IMR-90 (cell line): Measurements from ENCODE around the gene MYOF. TPM values are rescaled to one million over a fixed set of nuclear protein-coding genes. Genes with fewer than 3 reads are reported as not detected.

Experiments
- ATAC-seq: fragments of 200-7000 bp; cut with Tn5 transposase; 2 replicates; pipeline ENCODE4 v1.9.1; 2020; ENCODE audit warnings: low read depth, mild to moderate bottlenecking, moderate library complexity
- BruUV-seq: library from RNA; stranded (reverse); fragments of 400-500 nt; replicated peaks from 2 replicates; lab custom pipeline; 2021; lab: Mats Ljungman, UMichigan
- CTCF ChIA-PET: fragments of 300-600 bp; formaldehyde crosslinking; extraction: SDS; loops from one replicate; lab custom pipeline; 2021; ENCODE audit warnings: antibody characterized with exemption; lab: Yijun Ruan, JAX
- POLR2A ChIA-PET: fragments of 300-600 bp; sonication (Branson Sonifier 250); formaldehyde crosslinking; loops from one replicate; lab custom pipeline; 2022; ENCODE audit warnings: antibody characterized with exemption; ENCODE audit not compliant: unreplicated experiment; lab: Charles Lee
- DNase-seq: peaks from one replicate; pipeline ENCODE4 v3.0.0; 2013
- H2AFZ ChIP-seq: replicated peaks from 2 replicates; pipeline ENCODE3; 2013; ENCODE audit warnings: low read length, mild to moderate bottlenecking; ENCODE audit not compliant: poor library complexity
- H2AK5ac ChIP-seq: 2 replicates; pipeline ENCODE4 v1.6.1; 2013; ENCODE audit warnings: low read depth, low read length, inconsistent platforms
- H2AK9ac ChIP-seq: replicated peaks from 2 replicates; pipeline ENCODE3; 2013; ENCODE audit warnings: mild to moderate bottlenecking, low read depth, low read length, moderate library complexity; ENCODE audit not compliant: poor library complexity
- H2BK120ac ChIP-seq: 2 replicates; pipeline ENCODE4 v1.6.1; 2013; ENCODE audit warnings: low read depth, low read length, inconsistent platforms
- H2BK15ac ChIP-seq: 3 replicates; pipeline ENCODE4 v1.6.1; 2013; ENCODE audit warnings: low read depth, low read length, inconsistent platforms
- H2BK20ac ChIP-seq: 2 replicates; pipeline ENCODE4 v1.6.1; 2013; ENCODE audit warnings: low read depth, mild to moderate bottlenecking, inconsistent platforms, low read length, moderate library complexity
- H2BK5ac ChIP-seq: 2 replicates; pipeline ENCODE4 v1.6.1; 2013; ENCODE audit warnings: mild to moderate bottlenecking, low read depth, low read length, inconsistent platforms; ENCODE audit not compliant: poor library complexity, severe bottlenecking
- H3K14ac ChIP-seq: replicated peaks from 2 replicates; pipeline ENCODE4 v1.6.1; 2013; ENCODE audit warnings: low read depth, low read length, inconsistent platforms
- H3K18ac ChIP-seq: 2 replicates; pipeline ENCODE4 v1.6.1; 2013; ENCODE audit warnings: low read depth, low read length, control low read depth
- H3K23ac ChIP-seq: 2 replicates; pipeline ENCODE4 v1.6.1; 2013; ENCODE audit warnings: low read depth, low read length, inconsistent platforms
- H3K27ac ChIP-seq: 2 replicates; pipeline ENCODE4 v1.5.1; 2013; ENCODE audit warnings: mild to moderate bottlenecking, control low read depth, low read length; ENCODE audit not compliant: insufficient read depth
- H3K27me3 ChIP-seq: 2 replicates; pipeline ENCODE4 v1.6.1; 2013; ENCODE audit warnings: low read length; ENCODE audit not compliant: control insufficient read depth, insufficient read depth
- H3K36me3 ChIP-seq: 2 replicates; pipeline ENCODE4 v1.6.1; 2013; ENCODE audit warnings: low read length, mixed read lengths; ENCODE audit not compliant: control insufficient read depth, insufficient read depth
- H3K4ac ChIP-seq: 2 replicates; pipeline ENCODE4 v1.6.1; 2013; ENCODE audit warnings: low read depth, low read length, inconsistent platforms
- H3K4me1 ChIP-seq: 2 replicates; pipeline ENCODE4 v1.6.1; 2013; ENCODE audit warnings: low read length, mixed read lengths; ENCODE audit not compliant: control insufficient read depth, insufficient read depth
- H3K4me2 ChIP-seq: 2 replicates; pipeline ENCODE4 v1.6.1; 2013; ENCODE audit warnings: low read depth, mild to moderate bottlenecking, control low read depth, low read length, moderate library complexity
- H3K4me3 ChIP-seq: 2 replicates; pipeline ENCODE4 v1.5.1; 2013; ENCODE audit warnings: low read depth, mild to moderate bottlenecking, control low read depth, low read length, moderate library complexity; ENCODE audit not compliant: insufficient read depth
- H3K56ac ChIP-seq: 2 replicates; pipeline ENCODE4 v1.6.1; 2013; ENCODE audit warnings: low read length, inconsistent platforms; ENCODE audit not compliant: insufficient read depth; ENCODE audit errors: extremely low read depth
- H3K79me1 ChIP-seq, 2 experiments: 2 replicates each; pipeline ENCODE4 v1.6.1; 2013; ENCODE audit warnings: low read length in 2 of 2, inconsistent platforms in 1 of 2, low read depth in 1 of 2
- H3K9ac ChIP-seq: 2 replicates; pipeline ENCODE4 v1.6.1; 2013; ENCODE audit warnings: low read depth, low read length, control low read depth
- H3K9me1 ChIP-seq: 2 replicates; pipeline ENCODE4 v1.6.1; 2013; ENCODE audit warnings: low read length, inconsistent platforms; ENCODE audit not compliant: insufficient read depth
- H3K9me3 ChIP-seq: 2 replicates; pipeline ENCODE4 v1.6.1; 2013; ENCODE audit warnings: low read length; ENCODE audit not compliant: control insufficient read depth, insufficient read depth
- H4K20me1 ChIP-seq: 2 replicates; pipeline ENCODE4 v1.6.1; 2013; ENCODE audit warnings: low read length, inconsistent platforms; ENCODE audit not compliant: insufficient read depth
- H4K5ac ChIP-seq: 2 replicates; pipeline ENCODE4 v1.6.1; 2013; ENCODE audit warnings: mild to moderate bottlenecking, low read depth, low read length, control low read depth
- H4K8ac ChIP-seq, 2 experiments: 2 replicates each; pipeline ENCODE4 v1.6.1; 2013; ENCODE audit warnings: low read depth in 2 of 2, low read length in 2 of 2, control low read depth in 1 of 2, inconsistent platforms in 1 of 2
- H4K91ac ChIP-seq: 2 replicates; pipeline ENCODE4 v1.6.1; 2013; ENCODE audit warnings: low read depth, low read length, inconsistent platforms; ENCODE audit not compliant: insufficient read depth
- CHD1 ChIP-seq: IDR thresholded peaks from 2 replicates; pipeline ENCODE4 v1.6.1; 2012; ENCODE audit warnings: low read depth, low read length, improper control_type of control experiment
- MAFK ChIP-seq: IDR thresholded peaks from 2 replicates; pipeline ENCODE4 v1.6.1; 2012; ENCODE audit warnings: low read depth, low read length, improper control_type of control experiment
- MAZ ChIP-seq: IDR thresholded peaks from 2 replicates; pipeline ENCODE4 v1.6.1; 2012; ENCODE audit warnings: low read depth, mild to moderate bottlenecking, low read length, improper control_type of control experiment, moderate library complexity, borderline replicate concordance
- NFE2L2 ChIP-seq: fragments of 150-350 bp; IDR thresholded peaks from 2 replicates; pipeline ENCODE4 v1.6.1; 2016; ENCODE audit warnings: low read depth, mild to moderate bottlenecking, low read length
- USF2 ChIP-seq: fragments of 150-350 bp; IDR thresholded peaks from 2 replicates; pipeline ENCODE4 v1.6.1; 2017; ENCODE audit warnings: mild to moderate bottlenecking, antibody characterized with exemption, low read length, low read depth
- WGBS, 2 experiments: methylation state at CpG; one replicate each; pipeline versions ENCODE4 v1.1.5 to v1.1.7; 2013; ENCODE audit warnings: missing lambda C conversion rate in 2 of 2; ENCODE audit not compliant: insufficient read length in 1 of 2; ENCODE audit errors: extremely low coverage in 2 of 2; 5-methylcytosine and 5-hydroxymethylcytosine counted together
- dilution Hi-C: fragments of 300-500 bp; cut with HindIII; formaldehyde crosslinking; loops from one replicate; pipeline ENCODE4 v1.14.3; 2018; ENCODE audit warnings: low sequenced_read_pairs; ENCODE audit not compliant: unreplicated experiment
- in situ Hi-C: fragments of 300-500 bp; cut with MboI; formaldehyde crosslinking; loops from 3 replicates; pipeline ENCODE4 v1.14.3; 2019; ENCODE audit warnings: low sequenced_read_pairs, inconsistent platforms, mixed read lengths
- intact Hi-C: fragments of 100-400 bp; cut with micrococcal nuclease; formaldehyde crosslinking; loops from 2 replicates; pipeline ENCODE4 v1.10.0; 2022
- polyA plus RNA-seq, 3 experiments: library from polyadenylated mRNA; depleted of rRNA; stranded (reverse); fragments of >200 nt; gene quantifications; 2 replicates each; pipeline ENCODE4 v1.2.3, GENCODE V29; 2012; ENCODE audit warnings: low replicate concordance in 1 of 3
- total RNA-seq: library from RNA; depleted of rRNA; stranded (reverse); fragments of >200 nt; gene quantifications from 2 replicates; pipeline ENCODE4 v1.2.3, GENCODE V29; 2012

MYOF gene
- total and polyA plus RNA-seq, 2 of the 4 experiments (the other 2 are of a cell fraction) = 221 to 281 TPM

DNA sequence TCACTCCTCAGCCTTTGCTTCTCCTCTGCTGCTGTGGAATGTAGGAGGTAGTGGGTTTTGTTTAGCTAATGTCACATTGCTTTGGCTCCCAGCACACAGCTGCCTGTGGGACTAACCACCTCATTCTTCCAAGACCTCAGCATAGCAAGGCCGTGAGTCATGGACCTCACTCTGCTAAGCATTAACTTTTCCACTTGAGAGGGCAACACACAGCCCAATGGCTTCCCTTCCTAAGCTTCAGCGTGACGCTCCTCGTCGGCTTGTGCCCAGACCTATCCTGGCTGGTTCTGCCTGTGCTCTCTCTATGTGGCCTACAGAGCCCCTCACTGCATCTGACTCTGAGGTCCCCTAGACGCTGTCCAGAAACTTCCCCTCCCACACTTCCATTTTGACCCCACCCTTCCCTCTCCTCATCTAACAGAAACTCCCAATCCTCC is 23.3 kb downstream of the MYOF start (continued):
- TF ChIP-seq MAFK = no peak

DNA sequence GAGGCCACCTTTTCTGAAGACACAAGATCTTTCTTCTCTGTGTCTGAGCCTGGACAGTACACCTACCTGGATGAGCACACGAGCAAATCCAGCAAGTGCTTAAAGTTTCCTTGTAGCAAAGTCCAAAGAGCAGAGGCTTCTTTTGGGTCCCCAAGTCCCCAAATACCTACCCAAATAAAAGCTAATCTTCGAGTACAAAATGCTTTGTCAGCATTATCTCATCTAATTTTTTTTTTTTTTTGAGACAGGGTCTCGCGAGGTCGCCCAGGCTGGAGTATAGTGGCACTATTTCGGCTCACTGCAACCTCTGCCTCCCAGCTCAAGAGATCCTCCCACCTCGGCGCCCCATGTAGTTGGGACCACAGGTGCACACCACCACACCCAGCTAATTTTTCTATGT is 24.6 kb downstream of the MYOF start:
- intact Hi-C loops (no loop called here), dilution Hi-C loops (no loop called here), in situ Hi-C loops (no loop called here)
- no peak overlapping the region for H3K4me3 ChIP-seq
- POLR2A ChIA-PET = interaction anchor here (1.6 kb wide), 1 partner anchor 12 kb away, joined by 4 read pairs; no protein-coding TSS in a partner anchor
- peaks cover 26% of the 10 kb centered on the region for H3K9me1 ChIP-seq
- H3K9me3 ChIP-seq = no peaks in the 10 kb centered on the region
- H3K56ac ChIP-seq = no peak overlapping the region
- peak overlapping the region; percentile 51; the same call in 1 of the 2 replicates for H3K27ac ChIP-seq
- peak overlapping the region; percentile 28; the same call in 2 of the 3 replicates for H2BK15ac ChIP-seq
- peak overlapping the region; percentile 79 for H3K4ac ChIP-seq
- H2BK20ac ChIP-seq = peak overlapping the region; percentile 63
- 67% methylated on average over 2 of the region's 8 CpGs; no CpG with 5 or more reads in 1 of the 2 experiments for WGBS, 2 experiments
- peak overlapping the region; percentile 26; the same call in 1 of the 2 replicates for H3K23ac ChIP-seq
- peaks cover 33% of the 10 kb centered on the region for H3K4me1 ChIP-seq
- no peak for DNase-seq
- peak overlapping the region; percentile 76 for H2AK5ac ChIP-seq
- no peak overlapping the region for H3K9ac ChIP-seq
- peak overlapping the region; percentile 38 to 86; a peak in 2 of 4 replicates for H4K8ac ChIP-seq
- H4K5ac ChIP-seq = peak overlapping the region; percentile 43
- peaks cover 25 to 67% of the 10 kb centered on the region in 2 experiments for H3K79me1 ChIP-seq
- H2BK5ac ChIP-seq = peak overlapping the region; percentile 85
- no TSS peak for BruUV-seq
- no peaks in the 10 kb centered on the region for H4K20me1 ChIP-seq
- no peak overlapping the region for H2AFZ ChIP-seq
- TF ChIP-seq NFE2L2 = no peak
- TF ChIP-seq USF2 = no peak
- TF ChIP-seq MAZ = no peak
- no peak for TF ChIP-seq CHD1
- peak; percentile 99 for TF ChIP-seq MAFK
- ATAC-seq = no peak
- peak overlapping the region; percentile 40; the same call in 1 of the 2 replicates for H3K18ac ChIP-seq
- peak overlapping the region; percentile 54 for H4K91ac ChIP-seq
- H3K14ac ChIP-seq = peak overlapping the region; percentile 47
- peaks cover 24% of the 10 kb centered on the region for H3K36me3 ChIP-seq
- CTCF ChIA-PET = interaction anchor here (0.6 to 1.7 kb wide), 3 partner anchors 17 to 207 kb away, joined by 4 to 7 read pairs (median 6); partner anchors contain the start of gene MYOF
- no peak overlapping the region for H2AK9ac ChIP-seq
- no peak overlapping the region for H3K4me2 ChIP-seq
- no peaks in the 10 kb centered on the region for H3K27me3 ChIP-seq
- H2BK120ac ChIP-seq = peak overlapping the region; percentile 76
